WI38 (cell line): ENCODE results near the gene CPXM2.

ENCODE experiments used
- H3K4me3 ChIP-seq: 2 replicates; pipeline ENCODE4 v1.5.1; 2011; ENCODE audit warnings: low read depth, mild to moderate bottlenecking, control low read depth, low read length
- CTCF ChIP-seq: IDR thresholded peaks from 2 replicates; pipeline ENCODE4 v1.5.1; 2012; ENCODE audit warnings: low read depth, mild to moderate bottlenecking, control low read depth, low read length

Gene CPXM2

GRCh38 chr10:123884351-123884906 is 7.2 kb downstream of the CPXM2 start:
- H3K4me3 ChIP-seq, result no peak overlapping the region
- TF ChIP-seq CTCF, result no peak

- no peak overlapping the region for H3K4me3 ChIP-seq
- TF ChIP-seq CTCF, result no peak
Observed at GRCh38 chr10:123883673-123884320, 7.8 kb downstream of the CPXM2 start.

GRCh38 chr10:123882681-123883445 is 8.7 kb downstream of the CPXM2 start:
- H3K4me3 ChIP-seq, result no peak overlapping the region
- no peak for TF ChIP-seq CTCF

- no peak for TF ChIP-seq CTCF
- H3K4me3 ChIP-seq, result no peak overlapping the region
Observed at GRCh38 chr10:123882177-123882576, 9.4 kb downstream of the CPXM2 start.

GRCh38 chr10:123879606-123880257 is 11.9 kb downstream of the CPXM2 start:
- no peak for TF ChIP-seq CTCF
- H3K4me3 ChIP-seq, result no peak overlapping the region

- no peak overlapping the region for H3K4me3 ChIP-seq
- no peak for TF ChIP-seq CTCF
Observed at GRCh38 chr10:123878666-123879303, 12.8 kb downstream of the CPXM2 start.
